HTR-8/SVneo (cell line): ENCODE measurements around the gene BRAT1.
"Not testable (repeated sequence)": the region's sequence is repeated elsewhere in the genome, so short reads cannot be mapped to it uniquely, and the experiment has no call there.

ENCODE experiments used
- DNase-seq: peaks from one replicate; pipeline ENCODE4 v3.0.0; 2011; ENCODE audit warnings: low spot score, mixed read lengths; ENCODE audit not compliant: insufficient read length
- FAIRE-seq: peaks from 2 replicates; lab custom pipeline; 2011; peaks lifted over from hg19 to GRCh38; lab: Jason Lieb, UNC

BRAT1 gene

GRCh38 chr7:2555121-2556052 lies at the start of gene BRAT1:
BRAT1 (minus strand) TSS chr7:2555524; CDS start chr7:2554431, 1,093 bp downstream.
- FAIRE-seq (peak; percentile 67), DNase-seq (peak; percentile 99)

GRCh38 chr7:2604608-2605174 lies 49.4 kb upstream of the BRAT1 start:
- no peak for DNase-seq
- FAIRE-seq, result no peak

- no peak for DNase-seq
- FAIRE-seq, result no peak
These were observed 48.0 kb upstream of the BRAT1 start for GRCh38 chr7:2603044-2603965.

GRCh38 chr7:2602406-2603043 lies 47.2 kb upstream of the BRAT1 start:
- DNase-seq (no peak), FAIRE-seq (no peak)

GRCh38 chr7:2601907-2602306 lies 46.6 kb upstream of the BRAT1 start:
- FAIRE-seq (no peak), DNase-seq (no peak)

GRCh38 chr7:2601065-2601464 lies 45.7 kb upstream of the BRAT1 start:
- DNase-seq (no peak), FAIRE-seq (no peak)

- peak; percentile 13 for FAIRE-seq
- no peak for DNase-seq
These were observed 43.0 kb upstream of the BRAT1 start for GRCh38 chr7:2598154-2598823.

- FAIRE-seq (no peak), DNase-seq (no peak)
These were observed 41.9 kb upstream of the BRAT1 start for GRCh38 chr7:2597273-2597640.

- DNase-seq, result no peak
These were observed 41.3 kb upstream of the BRAT1 start for GRCh38 chr7:2596464-2597272.

GRCh38 chr7:2595258-2595860 lies 40.0 kb upstream of the BRAT1 start:
- no peak for DNase-seq
- FAIRE-seq, result peak; percentile 91

More at GRCh38 chr7:2596464-2597272, 41.3 kb upstream of the BRAT1 start:
- no peak for FAIRE-seq

GRCh38 chr7:2594599-2594998 lies 39.3 kb upstream of the BRAT1 start:
- DNase-seq, result no peak
- no peak for FAIRE-seq

GRCh38 chr7:2593036-2593727 lies 37.9 kb upstream of the BRAT1 start:
- no peak for DNase-seq
- FAIRE-seq, result peak; percentile 49

- no peak for DNase-seq
- FAIRE-seq, result peak; percentile 9
These were observed 37.1 kb upstream of the BRAT1 start for GRCh38 chr7:2592375-2592865.

GRCh38 chr7:2589941-2590340 lies 34.6 kb upstream of the BRAT1 start:
- not testable (repeated sequence) for FAIRE-seq, DNase-seq

GRCh38 chr7:2589341-2589740 lies 34.0 kb upstream of the BRAT1 start:
- no peak for FAIRE-seq
- no peak for DNase-seq

GRCh38 chr7:2587778-2588177 lies 32.5 kb upstream of the BRAT1 start:
- FAIRE-seq (no peak), DNase-seq (no peak)

- no peak for FAIRE-seq
- no peak for DNase-seq
These were observed 31.8 kb upstream of the BRAT1 start for GRCh38 chr7:2587134-2587533.
